Measurements from ENCODE around the gene KCNH5. TPM values are rescaled to one million over a fixed set of nuclear protein-coding genes. Genes with fewer than 3 reads are reported as not detected.

KCNH5 gene
- polyA plus RNA-seq, 12 donors: 0.03 to 0.18 (median 0.05) TPM; not detected in 5

- no peak for DNase-seq
Observed at GRCh38 chr14:62674563-62675237, 370.6 kb downstream of the KCNH5 start.

GRCh38 chr14:62673014-62673755, 372.1 kb downstream of the KCNH5 start:
- no peak for DNase-seq

- DNase-seq: no peak
Observed at GRCh38 chr14:62670526-62670925, 374.7 kb downstream of the KCNH5 start.

- no peak for DNase-seq
Observed at GRCh38 chr14:62667421-62667914, 377.8 kb downstream of the KCNH5 start.

GRCh38 chr14:62665286-62665685, 380.0 kb downstream of the KCNH5 start:
- peak; percentile 7 for DNase-seq

- DNase-seq: no peak
Observed at GRCh38 chr14:62663456-62663821, 381.8 kb downstream of the KCNH5 start.

- no peak for DNase-seq
Observed at GRCh38 chr14:62662811-62663455, 382.3 kb downstream of the KCNH5 start.

- no peak for DNase-seq
Observed at GRCh38 chr14:62661818-62662217, 383.4 kb downstream of the KCNH5 start.

- DNase-seq: no peak
Observed at GRCh38 chr14:62658631-62659030, 386.6 kb downstream of the KCNH5 start.

GRCh38 chr14:62657376-62657775, 387.9 kb downstream of the KCNH5 start:
- no peak for DNase-seq

- DNase-seq: no peak
Observed at GRCh38 chr14:62655166-62655565, 390.1 kb downstream of the KCNH5 start.

- DNase-seq: peak; percentile 46
Observed at GRCh38 chr14:62654641-62655040, 390.6 kb downstream of the KCNH5 start.

Other genes with a start within 250 kb of the KCNH5 start
- 10 to 100 TPM in 11 of 12 donors, not detected in 1; 21.8 to 63.3 (median 32.3) TPM for gene RHOJ, start 159.0 kb upstream of the KCNH5 start, polyA plus RNA-seq (ENCODE audit: insufficient read length in 12 of 12)

Measured in muscle of arm (tissue), 12 donors.